ENCODE data around the gene EGFR.

EGFR gene

GRCh38 chr7:55078465-55079372 is 59.9 kb downstream of the EGFR start:
- no peak overlapping the region for H2AFZ ChIP-seq (ENCODE audit: low read length)
- no peak for DNase-seq (ENCODE audit: low spot score)
- peak overlapping the region; percentile 83 for H2AK5ac ChIP-seq (ENCODE audit: low read depth, low read length)
- H2BK120ac ChIP-seq (ENCODE audit: low read depth, low read length), result peak overlapping the region; percentile 26
- peaks cover 0 to 2% of the 10 kb centered on the region in 2 donors for H3K9me3 ChIP-seq (replicated peaks in 1 of 2; ENCODE audit: control insufficient read depth in 2 of 2, insufficient read depth in 1 of 2, low read depth in 1 of 2, low read length in 2 of 2)
- peak overlapping the region; percentile 3 for H2BK12ac ChIP-seq (ENCODE audit: low read length)
- peak overlapping the region; percentile 46 for H2BK5ac ChIP-seq (ENCODE audit: low read length)
- H3K4me3 ChIP-seq (ENCODE audit: low read length in 2 of 2), result no peak overlapping the region
- H3K4me2 ChIP-seq (ENCODE audit: insufficient read depth, low read length, poor library complexity, severe bottlenecking), result no peak overlapping the region
- peak overlapping the region; percentile 64 for H4K91ac ChIP-seq (ENCODE audit: low read depth, low read length, poor library complexity)
- H3K23ac ChIP-seq (ENCODE audit: low read depth, low read length, poor library complexity), result peak overlapping the region; percentile 56
- peak overlapping the region; percentile 86 for H3K18ac ChIP-seq (ENCODE audit: low read length)
- no CpG with 5 or more reads among the region's 42 CpGs for WGBS, 2 donors (ENCODE audit: extremely low coverage in 2 of 2, insufficient read length in 2 of 2, insufficient replicate concordance in 1 of 2)
- H3K27me3 ChIP-seq (ENCODE audit: control insufficient read depth in 3 of 3, insufficient read depth in 3 of 3, low read depth in 1 of 3, low read length in 3 of 3), result no peaks in the 10 kb centered on the region
- peaks cover 7 to 9% of the 10 kb centered on the region in 2 donors for H3K4me1 ChIP-seq (ENCODE audit: control insufficient read depth in 2 of 2, insufficient read depth in 1 of 2, low read depth in 1 of 2, low read length in 2 of 2)
- no peak overlapping the region for H3K27ac ChIP-seq (replicated peaks; ENCODE audit: low read length)
- H3K9ac ChIP-seq (ENCODE audit: low read depth, low read length, poor library complexity), result no peak overlapping the region
- H3K14ac ChIP-seq (ENCODE audit: low read length), result peak overlapping the region; percentile 51
- H3K36me3 ChIP-seq (replicated peaks in 1 of 2; ENCODE audit: control insufficient read depth in 2 of 2, insufficient read depth in 2 of 2, low read length in 2 of 2), result no peaks in the 10 kb centered on the region
- no peaks in the 10 kb centered on the region for H3K79me1 ChIP-seq (ENCODE audit: low read depth, low read length)
- no peak overlapping the region for H4K8ac ChIP-seq (ENCODE audit: low read depth, low read length)
- H3K4ac ChIP-seq (ENCODE audit: low read length), result no peak overlapping the region
- peak overlapping the region; percentile 1 for H2BK15ac ChIP-seq (ENCODE audit: low read length)

DNA sequence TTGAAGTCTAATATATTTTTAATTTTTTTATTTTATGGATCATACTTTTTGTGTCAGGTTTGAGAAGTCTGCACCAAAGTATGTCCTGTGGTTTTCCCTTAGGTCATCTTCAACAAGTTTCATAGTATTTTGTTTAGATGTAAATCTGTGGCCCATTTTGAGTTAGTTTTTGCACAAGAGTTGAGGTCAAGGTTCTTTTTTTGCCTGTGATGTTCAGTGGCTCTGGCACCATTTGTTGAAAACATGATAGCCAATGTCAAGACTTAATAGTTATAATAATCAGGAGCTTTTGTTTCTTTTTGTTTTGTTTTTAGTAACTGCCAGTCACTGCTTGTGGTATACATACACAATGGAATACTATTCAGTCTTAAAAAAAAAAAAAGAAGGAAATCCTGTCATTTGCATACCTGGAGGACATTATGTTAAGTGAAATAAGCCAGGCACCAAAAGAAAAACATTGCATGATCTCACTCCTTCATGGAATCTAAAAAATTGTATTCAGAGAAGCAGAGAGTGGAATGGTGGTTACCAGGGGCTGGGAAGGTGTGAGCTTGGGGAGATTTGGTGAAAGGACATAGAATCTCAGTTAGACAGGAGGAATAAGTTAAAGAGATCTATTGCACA is 61.3 kb downstream of the EGFR start:
- no peak overlapping the region for H3K18ac ChIP-seq (ENCODE audit: low read length)
- H3K9ac ChIP-seq (ENCODE audit: low read depth, low read length, poor library complexity), result no peak overlapping the region
- H2BK12ac ChIP-seq (ENCODE audit: low read length), result no peak overlapping the region
- H3K27me3 ChIP-seq (ENCODE audit: control insufficient read depth in 3 of 3, insufficient read depth in 3 of 3, low read depth in 1 of 3, low read length in 3 of 3), result no peaks in the 10 kb centered on the region
- H3K4me1 ChIP-seq (ENCODE audit: control insufficient read depth in 2 of 2, insufficient read depth in 1 of 2, low read depth in 1 of 2, low read length in 2 of 2), result peaks cover 7 to 14% of the 10 kb centered on the region in 2 donors
- H3K27ac ChIP-seq (replicated peaks; ENCODE audit: low read length), result no peak overlapping the region
- H3K23ac ChIP-seq (ENCODE audit: low read depth, low read length, poor library complexity), result no peak overlapping the region
- H2BK120ac ChIP-seq (ENCODE audit: low read depth, low read length), result no peak overlapping the region
- no peaks in the 10 kb centered on the region for H3K36me3 ChIP-seq (replicated peaks in 1 of 2; ENCODE audit: control insufficient read depth in 2 of 2, insufficient read depth in 2 of 2, low read length in 2 of 2)
- no peak overlapping the region for H2BK5ac ChIP-seq (ENCODE audit: low read length)
- no peak overlapping the region for H2AFZ ChIP-seq (ENCODE audit: low read length)
- no peak overlapping the region for H4K91ac ChIP-seq (ENCODE audit: low read depth, low read length, poor library complexity)
- H3K4me3 ChIP-seq (ENCODE audit: low read length in 2 of 2), result no peak overlapping the region
- no peak overlapping the region for H3K4ac ChIP-seq (ENCODE audit: low read length)
- H2AK5ac ChIP-seq (ENCODE audit: low read depth, low read length), result no peak overlapping the region
- no peak overlapping the region for H3K4me2 ChIP-seq (ENCODE audit: insufficient read depth, low read length, poor library complexity, severe bottlenecking)
- H3K9me3 ChIP-seq (replicated peaks in 1 of 2; ENCODE audit: control insufficient read depth in 2 of 2, insufficient read depth in 1 of 2, low read depth in 1 of 2, low read length in 2 of 2), result peaks cover 0 to 12% of the 10 kb centered on the region in 2 donors
- DNase-seq (ENCODE audit: low spot score), result no peak
- no peak overlapping the region for H4K8ac ChIP-seq (ENCODE audit: low read depth, low read length)
- H2BK15ac ChIP-seq (ENCODE audit: low read length), result no peak overlapping the region
- H3K14ac ChIP-seq (ENCODE audit: low read length), result no peak overlapping the region
- no peaks in the 10 kb centered on the region for H3K79me1 ChIP-seq (ENCODE audit: low read depth, low read length)

DNA sequence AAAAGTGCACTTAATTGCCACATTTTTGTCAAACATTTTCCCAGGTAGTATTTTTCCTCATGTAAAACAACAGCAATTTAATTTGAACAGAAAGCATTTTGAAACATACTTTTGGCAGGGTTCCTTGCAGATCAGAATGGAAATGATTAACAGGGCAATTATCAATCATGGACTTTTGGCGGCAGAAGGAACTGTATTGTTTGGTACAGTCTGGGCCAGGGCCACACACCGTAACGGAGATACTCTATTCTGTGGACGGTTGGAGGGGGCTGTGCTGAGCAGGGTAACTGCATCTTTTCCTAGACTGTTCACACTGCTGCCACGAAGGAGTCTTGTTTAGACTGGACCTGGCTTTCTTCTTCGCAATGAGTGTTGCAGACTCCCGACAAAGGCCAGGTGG is 62.3 kb downstream of the EGFR start:
- H3K36me3 ChIP-seq (replicated peaks in 1 of 2; ENCODE audit: control insufficient read depth in 2 of 2, insufficient read depth in 2 of 2, low read length in 2 of 2), result no peaks in the 10 kb centered on the region
- no peak overlapping the region for H3K14ac ChIP-seq (ENCODE audit: low read length)
- peaks cover 0 to 12% of the 10 kb centered on the region in 2 donors for H3K9me3 ChIP-seq (replicated peaks in 1 of 2; ENCODE audit: control insufficient read depth in 2 of 2, insufficient read depth in 1 of 2, low read depth in 1 of 2, low read length in 2 of 2)
- DNase-seq (ENCODE audit: low spot score), result no peak
- WGBS, 2 donors (ENCODE audit: extremely low coverage in 2 of 2, insufficient read length in 2 of 2, insufficient replicate concordance in 1 of 2), result no CpG with 5 or more reads among the region's 7 CpGs
- H3K4me2 ChIP-seq (ENCODE audit: insufficient read depth, low read length, poor library complexity, severe bottlenecking), result no peak overlapping the region
- no peak overlapping the region for H4K91ac ChIP-seq (ENCODE audit: low read depth, low read length, poor library complexity)
- H2BK15ac ChIP-seq (ENCODE audit: low read length), result peak overlapping the region; percentile 54
- H3K9ac ChIP-seq (ENCODE audit: low read depth, low read length, poor library complexity), result no peak overlapping the region
- H3K4ac ChIP-seq (ENCODE audit: low read length), result no peak overlapping the region
- H3K4me1 ChIP-seq (ENCODE audit: control insufficient read depth in 2 of 2, insufficient read depth in 1 of 2, low read depth in 1 of 2, low read length in 2 of 2), result peaks cover 5 to 10% of the 10 kb centered on the region in 2 donors
- H2AK5ac ChIP-seq (ENCODE audit: low read depth, low read length), result no peak overlapping the region
- no peak overlapping the region for H2BK5ac ChIP-seq (ENCODE audit: low read length)
- H3K4me3 ChIP-seq (ENCODE audit: low read length in 2 of 2), result no peak overlapping the region
- no peaks in the 10 kb centered on the region for H3K27me3 ChIP-seq (ENCODE audit: control insufficient read depth in 3 of 3, insufficient read depth in 3 of 3, low read depth in 1 of 3, low read length in 3 of 3)
- no peak overlapping the region for H2AFZ ChIP-seq (ENCODE audit: low read length)
- no peak overlapping the region for H2BK12ac ChIP-seq (ENCODE audit: low read length)
- no peak overlapping the region for H3K23ac ChIP-seq (ENCODE audit: low read depth, low read length, poor library complexity)
- no peak overlapping the region for H3K27ac ChIP-seq (replicated peaks; ENCODE audit: low read length)
- no peak overlapping the region for H4K8ac ChIP-seq (ENCODE audit: low read depth, low read length)
- peak overlapping the region; percentile 46 for H3K18ac ChIP-seq (ENCODE audit: low read length)
- no peaks in the 10 kb centered on the region for H3K79me1 ChIP-seq (ENCODE audit: low read depth, low read length)
- H2BK120ac ChIP-seq (ENCODE audit: low read depth, low read length), result no peak overlapping the region

GRCh38 chr7:55081472-55082227 is 62.8 kb downstream of the EGFR start:
- Histone ChIP-seq H2BK12ac (ENCODE audit: low read length) (no peak overlapping the region), H3K14ac (ENCODE audit: low read length) (no peak overlapping the region), H3K4ac (ENCODE audit: low read length) (no peak overlapping the region), H3K23ac (ENCODE audit: low read depth, low read length, poor library complexity) (no peak overlapping the region), H4K8ac (ENCODE audit: low read depth, low read length) (no peak overlapping the region), H3K9ac (ENCODE audit: low read depth, low read length, poor library complexity) (no peak overlapping the region), H2AK5ac (ENCODE audit: low read depth, low read length) (no peak overlapping the region), H2BK5ac (ENCODE audit: low read length) (no peak overlapping the region), H3K27me3 (ENCODE audit: control insufficient read depth in 3 of 3, insufficient read depth in 3 of 3, low read depth in 1 of 3, low read length in 3 of 3) (no peaks in the 10 kb centered on the region), H3K9me3 (replicated peaks in 1 of 2; ENCODE audit: control insufficient read depth in 2 of 2, insufficient read depth in 1 of 2, low read depth in 1 of 2, low read length in 2 of 2) (peaks cover 0 to 12% of the 10 kb centered on the region in 2 donors), H2BK15ac (ENCODE audit: low read length) (peak overlapping the region; percentile 54), H3K4me1 (ENCODE audit: control insufficient read depth in 2 of 2, insufficient read depth in 1 of 2, low read depth in 1 of 2, low read length in 2 of 2) (peaks cover 7 to 13% of the 10 kb centered on the region in 2 donors), H3K27ac (replicated peaks; ENCODE audit: low read length) (no peak overlapping the region), H3K79me1 (ENCODE audit: low read depth, low read length) (no peaks in the 10 kb centered on the region), H3K4me3 (ENCODE audit: low read length in 2 of 2) (no peak overlapping the region), H3K36me3 (replicated peaks in 1 of 2; ENCODE audit: control insufficient read depth in 2 of 2, insufficient read depth in 2 of 2, low read length in 2 of 2) (no peaks in the 10 kb centered on the region), H3K4me2 (ENCODE audit: insufficient read depth, low read length, poor library complexity, severe bottlenecking) (no peak overlapping the region), H2AFZ (ENCODE audit: low read length) (no peak overlapping the region), H3K18ac (ENCODE audit: low read length) (peak overlapping the region; percentile 46), H2BK120ac (ENCODE audit: low read depth, low read length) (no peak overlapping the region), H4K91ac (ENCODE audit: low read depth, low read length, poor library complexity) (no peak overlapping the region)
- no peak for DNase-seq (ENCODE audit: low spot score)
- no CpG with 5 or more reads among the region's 7 CpGs for WGBS, 2 donors (ENCODE audit: extremely low coverage in 2 of 2, insufficient read length in 2 of 2, insufficient replicate concordance in 1 of 2)
